Spleen (tissue), 11 donors: ENCODE measurements around the gene ARFIP1. TPM values are rescaled to one million over a fixed set of nuclear protein-coding genes. Genes with fewer than 3 reads are reported as not detected.

Source experiments
- DNase-seq: peaks from one replicate; pipeline ENCODE4 v3.0.0-alpha.2; 2020
- H3K27ac ChIP-seq, 8 donors: fragments of 200-600 bp; sonication (generic) in 7 of 8; 1 replicate in 4 of 8; 2 replicates in 4 of 8; pipeline versions ENCODE4 v1.5.0 to v1.8.0; 2016 to 2021; ENCODE audit warnings: inconsistent platforms in 4 of 8, mild to moderate bottlenecking in 4 of 8, moderate library complexity in 1 of 8
- H3K27me3 ChIP-seq, 7 donors: fragments of 200-600 bp; sonication (generic) in 6 of 7; replicated peaks in 1 of 7; 1 replicate in 4 of 7; 2 replicates in 3 of 7; pipeline versions ENCODE4 v1.5.0 to v1.8.0; 2016 to 2021; ENCODE audit warnings: inconsistent platforms in 3 of 7, mild to moderate bottlenecking in 1 of 7
- H3K36me3 ChIP-seq, 6 donors: fragments of 200-600 bp; sonication (generic) in 5 of 6; 1 replicate in 4 of 6; 2 replicates in 2 of 6; pipeline versions ENCODE4 v1.5.0 to v1.8.0; 2016 to 2021; ENCODE audit warnings: inconsistent platforms in 2 of 6
- H3K4me1 ChIP-seq, 6 donors: fragments of 200-600 bp; sonication (generic) in 5 of 6; 1 replicate in 3 of 6; 2 replicates in 3 of 6; pipeline versions ENCODE4 v1.5.0 to v1.8.0; 2016 to 2021; ENCODE audit warnings: inconsistent platforms in 3 of 6
- H3K4me3 ChIP-seq, 8 donors: fragments of 200-600 bp; sonication (generic) in 7 of 8; 1 replicate in 4 of 8; 2 replicates in 4 of 8; pipeline versions ENCODE4 v1.5.0 to v1.8.0; 2016 to 2021; ENCODE audit warnings: inconsistent platforms in 4 of 8, mild to moderate bottlenecking in 4 of 8, moderate library complexity in 2 of 8
- H3K9me3 ChIP-seq, 8 donors: fragments of 200-600 bp; sonication (generic) in 7 of 8; 1 replicate in 4 of 8; 2 replicates in 4 of 8; pipeline versions ENCODE4 v1.5.0 to v1.8.0; 2016 to 2021; ENCODE audit warnings: inconsistent platforms in 4 of 8
- POLR2A ChIP-seq, 3 donors: fragments of 450-650 bp; IDR thresholded peaks; one replicate each; pipeline ENCODE4 v1.5.1; 2017; ENCODE audit warnings: antibody characterized with exemption in 3 of 3, mild to moderate bottlenecking in 1 of 3
- POLR2AphosphoS5 ChIP-seq, 3 donors: sonication (generic); formaldehyde crosslinking; IDR thresholded peaks; one replicate each; pipeline ENCODE4 v1.5.1; 2017; ENCODE audit warnings: antibody characterized with exemption in 3 of 3
- WGBS, 5 donors: extraction: QIAGEN DNeasy Blood & Tissue Kit in 3 of 5; methylation state at CpG; one replicate each; pipeline versions ENCODE4 v1.1.5 to v1.1.7; 2013 to 2018; 5-methylcytosine and 5-hydroxymethylcytosine counted together
- intact Hi-C: fragments of 100-400 bp; cut with DNase I; formaldehyde crosslinking; loops from one replicate; pipeline ENCODE4 v1.15.0; 2023; ENCODE audit warnings: low total_unique reads
- polyA plus RNA-seq, 3 donors: library from polyadenylated mRNA; stranded (reverse); fragments of 200-250 nt; gene quantifications; one replicate each; pipeline ENCODE4 v1.2.1, GENCODE V29; 2013
- total RNA-seq, 7 donors: library from RNA; depleted of rRNA in 3 of 7; stranded (reverse); fragments of >200 nt in 3 of 7; fragmentation: NEBNext Ultra II Directional in 4 of 7; extraction: Animal tissue kit (Norgen Biotek cat#: 25700) in 4 of 7; gene quantifications; one replicate each; pipeline versions ENCODE4 v1.1.0 to v1.2.1, GENCODE V29; 2016 to 2021
- TF ChIP-seq, protein P1 (sequence below), 11 experiments: fragments of 200-600 bp in 7 of 11; fragments of 450-650 bp in 4 of 11; sonication (generic) in 4 of 11; IDR thresholded peaks in 8 of 11; conservative IDR thresholded peaks in 3 of 11; 1 replicate in 7 of 11; 2 replicates in 4 of 11; pipeline versions ENCODE4 v1.4.0 to v1.8.0; 2016 to 2021; ENCODE audit warnings: antibody characterized with exemption in 11 of 11, inconsistent platforms in 4 of 11, mild to moderate bottlenecking in 1 of 11
- donor health status: healthy with polysubstance abuse.
- donor health status: DM: no; HTN: no; CAD: no; lungs with moderate emphysema.
- donor health status: DM: no; HTN: no; CAD: no.
- donor health status: Bipolar disorder and iron deficiency.
- donor health status: healthy.
- donor health status: DM: no; HTN: no; CAD: no.
- donor health status: DM: yes; HTN: yes; CAD: no.

Gene ARFIP1
- total and polyA plus RNA-seq, 10 donors = 13.9 to 35.0 (median 26.8) TPM

- 70 to 81% (median 77%) methylated on average over 3 of the region's 3 CpGs for WGBS, 5 donors
- Histone ChIP-seq H3K4me1 (peaks cover 0 to 20% (median 5%) of the 10 kb centered on the region in 6 donors), H3K36me3 (no peaks in the 10 kb centered on the region), H3K27ac (peak overlapping the region in 1 of 8 donors; percentile 41), H3K9me3 (no peaks in the 10 kb centered on the region), H3K4me3 (no peak overlapping the region), H3K27me3 (no peaks in the 10 kb centered on the region)
- DNase-seq = no peak
- intact Hi-C loops = loop anchor here (10.0 kb wide), 2 partner anchors 90 to 240 kb away; no protein-coding TSS in a partner anchor
- TF ChIP-seq, protein P1, sequence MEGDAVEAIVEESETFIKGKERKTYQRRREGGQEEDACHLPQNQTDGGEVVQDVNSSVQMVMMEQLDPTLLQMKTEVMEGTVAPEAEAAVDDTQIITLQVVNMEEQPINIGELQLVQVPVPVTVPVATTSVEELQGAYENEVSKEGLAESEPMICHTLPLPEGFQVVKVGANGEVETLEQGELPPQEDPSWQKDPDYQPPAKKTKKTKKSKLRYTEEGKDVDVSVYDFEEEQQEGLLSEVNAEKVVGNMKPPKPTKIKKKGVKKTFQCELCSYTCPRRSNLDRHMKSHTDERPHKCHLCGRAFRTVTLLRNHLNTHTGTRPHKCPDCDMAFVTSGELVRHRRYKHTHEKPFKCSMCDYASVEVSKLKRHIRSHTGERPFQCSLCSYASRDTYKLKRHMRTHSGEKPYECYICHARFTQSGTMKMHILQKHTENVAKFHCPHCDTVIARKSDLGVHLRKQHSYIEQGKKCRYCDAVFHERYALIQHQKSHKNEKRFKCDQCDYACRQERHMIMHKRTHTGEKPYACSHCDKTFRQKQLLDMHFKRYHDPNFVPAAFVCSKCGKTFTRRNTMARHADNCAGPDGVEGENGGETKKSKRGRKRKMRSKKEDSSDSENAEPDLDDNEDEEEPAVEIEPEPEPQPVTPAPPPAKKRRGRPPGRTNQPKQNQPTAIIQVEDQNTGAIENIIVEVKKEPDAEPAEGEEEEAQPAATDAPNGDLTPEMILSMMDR (IDR thresholded peaks at IDR 0.05 in 8 of 11, conservative IDR thresholded peaks at IDR 0.05 in 3 of 11) = no peak
Measured at GRCh38 chr4:152734699-152735050, 45.1 kb upstream of the ARFIP1 start.

GRCh38 chr4:152735396-152735859 is 44.3 kb upstream of the ARFIP1 start:
- 11 to 25% (median 16%) methylated on average over 2 of the region's 2 CpGs for WGBS, 5 donors
- Histone ChIP-seq H3K4me3 (no peak overlapping the region), H3K27me3 (no peaks in the 10 kb centered on the region), H3K27ac (no peak overlapping the region), H3K36me3 (no peaks in the 10 kb centered on the region), H3K9me3 (no peaks in the 10 kb centered on the region), H3K4me1 (peaks cover 0 to 20% (median 5%) of the 10 kb centered on the region in 6 donors)
- no peak for DNase-seq
- intact Hi-C loops = loop anchor here (10.0 kb wide), 2 partner anchors 91 to 241 kb away; no protein-coding TSS in a partner anchor
- TF ChIP-seq, protein P1 (IDR thresholded peaks at IDR 0.05 in 8 of 11, conservative IDR thresholded peaks at IDR 0.05 in 3 of 11) = peak; percentile 35 to 74 (median 64)
- TF ChIP-seq POLR2AphosphoS5 (IDR thresholded peaks at IDR 0.05) = no peak

GRCh38 chr4:152735906-152736305 is 43.8 kb upstream of the ARFIP1 start:
- H3K9me3 ChIP-seq = no peaks in the 10 kb centered on the region
- no peak overlapping the region for H3K27ac ChIP-seq
- no peak overlapping the region for H3K4me3 ChIP-seq
- intact Hi-C loops = loop anchor here (10.0 kb wide), 2 partner anchors 91 to 241 kb away; no protein-coding TSS in a partner anchor
- TF ChIP-seq POLR2A (IDR thresholded peaks at IDR 0.05) = no peak
- no peak for TF ChIP-seq POLR2AphosphoS5 (IDR thresholded peaks at IDR 0.05)
- TF ChIP-seq, protein P1 (IDR thresholded peaks at IDR 0.05 in 8 of 11, conservative IDR thresholded peaks at IDR 0.05 in 3 of 11) = no peak
- H3K27me3 ChIP-seq = no peaks in the 10 kb centered on the region
- 67 to 80% (median 74%) methylated on average over 3 of the region's 3 CpGs for WGBS, 5 donors
- no peak for DNase-seq
- peaks cover 0 to 20% (median 5%) of the 10 kb centered on the region in 6 donors for H3K4me1 ChIP-seq
- no peaks in the 10 kb centered on the region for H3K36me3 ChIP-seq

GRCh38 chr4:152738827-152739226 is 40.9 kb upstream of the ARFIP1 start:
- Histone ChIP-seq H3K27me3 (no peaks in the 10 kb centered on the region), H3K4me1 (peaks cover 0 to 19% (median 5%) of the 10 kb centered on the region in 6 donors), H3K36me3 (no peaks in the 10 kb centered on the region), H3K9me3 (no peaks in the 10 kb centered on the region), H3K4me3 (no peak overlapping the region), H3K27ac (no peak overlapping the region)
- DNase-seq = no peak
- intact Hi-C loops = loop anchor here (10.0 kb wide), 2 partner anchors 94 to 244 kb away; no protein-coding TSS in a partner anchor
- TF ChIP-seq POLR2A (IDR thresholded peaks at IDR 0.05) (no peak), POLR2AphosphoS5 (IDR thresholded peaks at IDR 0.05) (no peak)
- TF ChIP-seq, protein P1 (IDR thresholded peaks at IDR 0.05 in 8 of 11, conservative IDR thresholded peaks at IDR 0.05 in 3 of 11) = no peak
- WGBS, 5 donors = 43 to 66% (median 60%) methylated on average over 3 of the region's 3 CpGs
